SIG-M5 treated with dmso at 0.1 percent for 504 hours (cell line): ENCODE measurements around the gene SNTB2.
"Not testable (repeated sequence)": the region's sequence is repeated elsewhere in the genome, so short reads cannot be mapped to it uniquely, and the experiment has no call there.

ENCODE experiments used
- DNase-seq: peaks from one replicate; lab custom pipeline; 2025; ENCODE audit not compliant: unreplicated experiment; lab: John Stamatoyannopoulos, UW

The SNTB2 gene

DNA sequence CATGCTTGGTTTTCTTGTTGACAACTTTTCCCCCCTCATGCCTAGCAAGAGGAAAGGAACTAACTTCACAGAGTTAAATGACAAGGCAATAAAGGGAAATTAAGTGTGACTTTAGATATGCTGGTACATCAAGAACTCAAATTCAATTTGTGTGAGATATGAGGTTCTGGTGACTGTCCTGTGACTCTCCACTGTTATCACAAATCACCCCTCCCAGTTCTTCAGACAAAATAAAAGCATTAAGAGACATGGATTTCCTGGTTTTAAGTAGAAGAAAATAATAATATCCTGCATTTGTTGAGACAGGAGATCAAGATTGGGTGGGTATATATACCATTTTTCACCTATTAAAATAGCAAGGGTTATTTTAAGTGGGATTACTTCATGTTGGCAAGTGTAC is 46.2 kb downstream of the SNTB2 start:
- no peak for DNase-seq

DNA sequence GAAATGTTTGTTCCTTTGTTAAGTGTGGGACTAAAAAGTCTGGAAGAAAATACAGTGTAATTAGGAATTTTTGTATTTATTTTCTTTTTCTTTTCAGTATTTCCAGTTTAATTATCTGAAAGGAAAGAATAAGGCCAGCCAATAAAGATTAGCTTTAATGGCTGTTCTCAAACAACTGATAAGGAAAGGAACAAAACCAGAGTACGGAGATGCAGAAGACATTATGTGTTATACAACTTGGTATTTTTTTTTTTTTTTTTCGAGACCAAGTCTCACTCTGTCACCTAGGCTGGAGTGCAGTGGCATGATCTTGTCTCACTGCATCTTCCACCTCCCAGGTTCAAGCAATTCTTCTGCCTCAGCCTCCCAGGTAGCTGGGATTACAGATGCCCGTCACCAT is 47.5 kb downstream of the SNTB2 start:
- no peak for DNase-seq

DNA sequence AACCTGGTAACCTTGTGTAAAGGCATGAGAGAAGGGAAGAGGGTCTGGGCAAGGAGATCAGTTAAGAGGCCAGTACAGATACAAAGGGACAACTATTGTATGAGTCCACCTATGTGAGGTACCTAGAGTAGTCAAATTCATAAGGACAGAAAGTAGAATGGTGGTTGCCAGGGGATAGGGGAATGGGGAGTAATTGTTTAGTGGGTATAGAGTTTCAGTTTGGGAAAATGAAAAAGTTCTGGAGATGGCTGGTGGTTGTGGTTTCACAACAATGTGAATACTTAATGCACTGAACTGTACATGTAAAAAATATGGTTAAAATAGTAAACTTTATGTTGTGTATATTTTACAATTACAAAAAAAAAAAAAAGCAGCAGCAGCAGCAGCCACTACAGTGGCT is 49.4 kb downstream of the SNTB2 start:
- DNase-seq: no peak

DNA sequence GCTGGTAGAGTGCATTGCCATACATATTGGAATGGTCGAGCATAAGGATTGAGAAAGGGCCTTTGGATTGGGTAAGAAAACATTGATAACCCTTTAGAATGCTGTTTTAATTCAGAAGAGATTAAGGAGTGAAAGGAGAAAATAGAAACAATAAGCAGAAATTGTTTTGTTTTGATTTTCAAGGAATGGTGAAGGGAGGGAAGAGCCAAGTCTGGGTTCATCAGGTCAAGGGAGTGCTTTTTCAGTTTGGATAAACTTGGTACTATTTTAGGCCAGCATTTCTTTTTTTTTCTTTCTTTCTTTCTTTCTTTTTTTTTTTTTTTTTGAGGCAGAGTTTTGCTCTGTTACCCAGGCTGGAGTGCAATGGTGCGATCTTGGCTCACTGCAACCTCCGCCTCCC is 50.3 kb downstream of the SNTB2 start:
- no peak for DNase-seq

DNA sequence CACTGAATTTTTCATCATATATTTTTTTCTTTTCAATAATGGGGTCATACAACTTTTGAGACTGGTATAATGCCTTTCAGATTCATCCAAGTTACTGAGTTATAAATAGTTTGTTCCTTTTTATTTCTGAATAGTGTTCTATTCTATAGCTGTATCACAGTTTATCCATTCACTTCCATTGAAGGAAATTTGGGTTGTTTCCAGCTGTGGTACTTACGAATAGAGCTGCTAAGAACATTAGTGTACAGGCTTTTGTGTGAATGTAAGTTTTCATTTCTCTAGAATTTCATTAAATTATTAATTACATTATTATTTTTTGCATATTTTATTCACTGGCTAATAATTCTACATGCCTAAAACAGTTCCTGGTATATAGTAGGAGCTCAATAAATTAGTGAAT is 52.9 kb downstream of the SNTB2 start:
- no peak for DNase-seq

DNA sequence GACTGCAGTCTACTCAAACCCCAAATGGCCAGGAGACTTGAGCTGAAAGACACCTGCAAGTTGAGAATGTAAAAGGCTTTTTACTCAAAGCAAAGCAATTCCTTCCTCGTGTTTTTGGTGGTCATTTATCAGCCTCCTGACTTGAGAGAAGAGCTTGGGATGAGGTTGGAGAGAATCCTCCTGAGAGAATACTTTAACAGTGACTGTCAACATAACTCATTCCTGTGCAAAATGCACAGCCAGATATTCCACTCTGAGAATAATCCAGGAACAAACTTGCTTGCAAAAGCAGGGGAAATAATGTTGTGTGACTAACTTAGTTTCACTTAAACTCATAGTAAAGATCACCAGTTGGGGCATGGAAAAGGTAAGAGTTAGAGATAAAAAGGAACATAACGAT is 53.4 kb downstream of the SNTB2 start:
- DNase-seq: no peak

DNA sequence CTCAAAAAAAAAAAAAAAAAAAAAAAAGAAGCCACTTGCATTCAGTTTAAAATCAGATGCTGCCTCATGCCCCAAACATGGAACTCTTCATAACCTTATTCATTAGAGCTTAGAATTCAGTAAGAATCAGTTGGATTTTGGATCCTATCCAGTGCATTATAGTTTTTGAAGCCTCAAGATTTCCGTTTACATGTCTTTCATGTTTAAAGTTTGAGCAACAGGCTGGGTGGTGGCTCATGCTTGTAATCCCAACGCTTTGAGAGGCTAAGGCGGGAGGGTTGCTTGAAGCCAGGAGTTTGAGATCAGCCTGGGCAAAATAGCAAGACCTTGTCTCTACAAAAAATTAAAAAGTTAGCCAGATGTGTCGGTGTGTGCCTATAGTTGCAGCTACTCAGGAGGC is 55.0 kb downstream of the SNTB2 start:
- DNase-seq: no peak

DNA sequence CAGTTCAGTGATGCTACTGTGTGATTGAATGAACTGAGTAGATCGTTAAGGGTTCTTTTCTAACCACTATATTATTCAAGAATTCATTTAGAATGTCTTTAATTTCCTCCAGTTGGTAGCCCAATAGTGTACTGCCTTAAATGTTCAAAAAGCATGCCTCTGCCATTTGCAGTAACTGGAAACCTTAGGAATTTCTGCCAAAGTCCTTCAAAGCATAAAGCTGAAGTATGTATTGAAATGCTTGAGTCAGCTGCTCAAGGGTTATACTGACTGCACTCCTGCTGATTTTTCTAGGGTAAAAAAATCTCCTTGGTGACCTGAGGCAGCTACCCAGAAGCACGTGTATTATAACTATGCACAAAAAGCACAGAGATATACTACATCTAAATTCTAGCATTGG is 56.5 kb downstream of the SNTB2 start:
- no peak for DNase-seq

DNA sequence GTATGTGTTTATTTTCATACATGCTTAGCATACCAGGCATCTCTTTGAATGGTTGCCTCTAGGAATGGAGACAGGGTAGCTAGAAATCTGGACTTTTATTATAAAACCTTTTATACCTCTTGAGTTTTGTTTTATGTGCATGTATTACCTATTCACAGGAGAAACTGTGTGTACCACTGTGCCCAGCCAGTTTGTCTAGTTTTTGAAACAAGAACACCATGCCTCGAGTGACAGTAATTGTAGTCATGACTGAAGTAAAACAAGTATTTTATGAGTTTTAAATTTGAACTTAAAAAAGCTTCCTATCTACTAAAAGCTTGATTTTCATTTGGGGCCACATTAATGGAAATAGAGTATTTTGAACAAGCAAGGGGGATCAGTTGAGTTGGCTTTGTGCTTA is 57.4 kb downstream of the SNTB2 start:
- DNase-seq: no peak

DNA sequence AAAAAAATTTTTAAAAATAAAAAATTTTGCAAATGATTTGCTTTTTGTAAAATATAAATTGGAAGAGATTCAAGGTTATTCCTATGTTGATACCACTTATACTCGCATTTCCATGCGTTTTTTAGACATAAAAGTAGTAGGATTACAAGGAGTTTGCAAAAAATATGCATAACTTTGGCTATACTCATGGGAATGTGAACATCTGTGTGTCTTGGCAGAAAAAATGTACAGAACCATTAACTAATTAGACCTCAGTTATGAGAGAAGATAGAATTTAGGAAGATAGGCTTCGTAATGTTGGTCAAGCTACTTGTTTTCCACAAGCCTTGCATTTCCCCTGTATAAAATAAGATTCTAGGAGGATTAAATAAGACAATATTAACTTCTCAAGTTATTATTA is 63.1 kb downstream of the SNTB2 start:
- DNase-seq: no peak

DNA sequence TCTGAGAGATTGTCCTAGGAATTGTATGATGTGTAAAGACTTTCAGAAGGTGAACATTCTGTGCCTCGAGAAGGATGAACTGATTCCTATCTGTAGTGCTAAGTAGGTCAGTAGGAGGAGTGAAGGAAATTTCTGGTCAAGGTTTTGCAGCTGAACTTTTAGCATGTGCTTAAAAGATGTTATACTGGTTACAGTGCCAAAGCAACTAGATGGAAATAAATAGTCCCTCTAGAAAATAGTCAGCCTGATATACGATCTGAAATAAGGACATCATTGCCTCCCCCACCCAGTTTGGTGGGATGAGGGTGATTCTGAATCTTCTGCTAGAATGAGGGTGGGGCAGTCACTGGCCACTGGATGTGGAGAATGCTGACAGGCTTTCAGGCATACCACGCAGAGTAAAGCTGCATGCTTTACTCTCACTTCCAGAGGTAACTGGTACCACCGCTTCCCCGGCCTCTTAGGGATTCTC is 66.9 kb downstream of the SNTB2 start:
- DNase-seq: no peak

DNA sequence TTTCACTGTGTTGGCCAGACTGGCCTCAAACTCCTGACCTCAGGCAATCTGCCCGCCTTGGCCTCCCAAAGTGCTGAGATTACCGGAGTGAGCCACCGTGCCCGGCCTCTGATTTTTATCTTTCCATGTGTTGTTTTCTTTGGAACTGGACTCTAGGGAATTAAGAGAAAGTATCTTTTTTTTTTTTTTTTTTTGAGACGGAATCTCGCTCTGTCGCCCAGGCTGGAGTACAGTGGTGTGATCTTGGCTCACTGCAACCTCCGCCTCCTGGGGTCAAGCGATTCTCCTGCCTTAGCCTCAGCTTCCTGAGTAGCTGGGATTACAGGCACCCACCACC is 72.4 kb downstream of the SNTB2 start:
- not testable (repeated sequence) for DNase-seq

DNA sequence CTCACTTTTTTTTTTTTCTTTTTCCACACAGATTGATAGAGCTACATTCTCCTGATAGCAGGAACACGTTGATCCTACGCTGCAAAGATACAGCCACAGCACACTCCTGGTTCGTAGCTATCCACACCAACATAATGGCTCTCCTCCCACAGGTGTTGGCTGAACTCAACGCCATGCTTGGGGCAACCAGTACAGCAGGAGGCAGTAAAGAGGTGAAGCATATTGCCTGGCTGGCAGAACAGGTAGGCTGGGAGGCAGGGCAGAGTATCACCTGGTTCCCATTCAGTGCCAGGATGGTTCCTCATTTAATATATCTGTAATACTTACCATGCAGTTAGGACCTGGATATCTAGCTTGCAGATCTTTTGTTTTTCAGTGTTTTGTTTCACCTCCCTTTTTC is 73.1 kb downstream of the SNTB2 start:
- no peak for DNase-seq

DNA sequence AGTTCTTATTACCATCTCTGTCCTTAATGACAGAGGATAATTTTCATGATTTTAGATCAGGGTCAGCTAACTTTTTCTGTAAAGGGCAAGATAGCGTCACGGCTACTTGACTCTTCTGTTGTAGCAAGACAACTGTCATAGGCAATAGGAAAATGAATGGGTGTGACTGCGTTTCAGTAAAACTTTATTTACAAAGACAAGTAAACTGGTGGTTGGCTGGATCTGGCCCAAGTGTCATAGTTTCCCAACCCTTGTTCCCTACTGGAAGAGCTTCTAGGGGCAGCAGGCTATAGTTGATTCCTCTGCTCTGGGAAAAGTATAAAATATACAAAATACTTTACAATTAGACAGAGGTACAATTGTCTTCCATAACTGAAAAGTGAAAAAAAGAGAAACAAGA is 73.5 kb downstream of the SNTB2 start:
- DNase-seq: no peak

DNA sequence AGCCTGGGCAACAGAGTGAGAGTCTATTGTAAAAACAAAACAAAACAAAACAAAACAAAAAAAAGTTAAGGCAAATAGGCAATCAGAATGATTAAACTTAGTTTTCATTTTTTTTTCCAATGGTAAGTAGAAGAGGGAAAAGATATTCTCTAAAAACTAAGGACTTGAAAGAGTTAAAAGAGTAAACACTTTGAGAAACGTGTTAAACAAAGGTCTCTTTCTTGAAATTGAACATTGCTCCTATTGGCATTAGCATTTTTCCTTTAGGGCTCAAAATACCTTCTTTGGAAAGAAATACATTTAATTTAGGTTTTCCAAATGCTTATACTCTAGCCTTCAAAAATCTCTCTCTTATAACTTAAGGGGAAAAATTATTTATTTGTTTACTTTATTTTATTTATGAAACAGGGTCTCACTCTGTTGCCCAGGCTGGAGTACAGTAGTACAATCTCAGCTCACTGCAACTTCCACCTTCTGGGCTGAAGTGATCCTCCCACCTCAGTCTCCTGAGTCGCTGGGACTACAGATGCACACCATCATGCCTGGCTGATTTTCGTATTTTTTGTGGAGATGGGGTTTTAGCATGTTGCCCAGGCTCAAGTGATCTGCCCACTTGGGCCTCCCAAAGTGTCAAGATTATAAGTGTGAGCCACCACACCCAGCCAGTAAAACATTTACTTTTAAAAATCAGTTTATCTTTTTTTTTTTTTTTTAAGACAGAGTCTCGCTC is 79.5 kb downstream of the SNTB2 start:
- no peak for DNase-seq

DNA sequence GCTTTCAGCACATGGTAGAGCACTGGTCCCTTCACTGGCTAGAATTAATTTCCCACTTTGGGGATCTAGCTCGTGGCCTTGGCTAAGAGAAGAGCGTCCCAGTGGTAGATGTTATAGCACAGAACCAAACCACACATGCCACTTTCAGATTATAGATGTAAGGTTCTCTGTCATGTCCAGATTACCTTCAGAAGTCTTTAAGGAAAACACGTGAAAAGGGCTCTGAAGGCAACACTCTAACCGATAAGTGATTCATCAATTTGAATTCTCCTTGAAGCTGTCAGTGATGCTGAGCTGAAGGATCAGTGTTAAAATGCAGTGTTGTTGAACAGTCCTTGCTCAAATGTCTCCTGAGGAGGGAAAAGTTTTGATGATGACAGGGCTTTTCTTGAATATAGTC is 80.7 kb downstream of the SNTB2 start:
- no peak for DNase-seq

DNA sequence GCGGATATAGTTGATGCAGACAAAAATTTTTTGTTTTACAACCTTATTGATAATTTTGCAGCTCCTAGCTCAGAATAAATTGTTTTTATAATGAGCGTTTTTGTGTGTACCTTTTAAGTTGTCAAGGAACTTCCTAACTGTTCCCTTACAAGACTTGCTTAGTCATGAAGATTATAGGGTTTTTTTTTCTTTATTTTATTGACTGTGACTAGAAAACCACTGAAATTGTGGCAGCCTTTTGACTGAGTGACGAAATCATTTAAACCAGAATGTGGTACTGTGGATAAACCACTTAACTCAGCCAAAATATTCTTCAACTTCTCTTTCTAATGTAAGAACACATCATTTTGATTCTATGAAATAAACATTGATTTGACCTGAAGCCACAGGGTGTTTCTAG is 83.4 kb downstream of the SNTB2 start:
- DNase-seq: peak; percentile 47

DNA sequence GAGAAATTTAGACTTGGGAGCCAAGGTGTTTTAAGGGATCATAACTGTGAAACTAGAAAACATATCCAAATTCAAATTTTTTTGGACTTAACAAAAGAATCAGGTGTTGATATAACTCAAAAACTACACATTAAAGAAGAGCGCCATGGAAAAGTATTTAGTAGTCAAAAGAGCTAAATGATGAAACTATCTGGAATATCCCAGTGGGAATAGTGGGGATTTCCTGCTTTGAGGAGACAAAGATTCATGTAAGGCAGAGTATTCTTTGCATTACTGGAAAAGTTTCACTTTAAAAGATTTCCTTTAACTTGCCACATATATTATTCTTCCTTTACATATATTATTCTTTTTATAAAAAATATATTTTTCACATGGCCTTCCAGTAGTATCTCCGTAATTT is 83.9 kb downstream of the SNTB2 start:
- no peak for DNase-seq

DNA sequence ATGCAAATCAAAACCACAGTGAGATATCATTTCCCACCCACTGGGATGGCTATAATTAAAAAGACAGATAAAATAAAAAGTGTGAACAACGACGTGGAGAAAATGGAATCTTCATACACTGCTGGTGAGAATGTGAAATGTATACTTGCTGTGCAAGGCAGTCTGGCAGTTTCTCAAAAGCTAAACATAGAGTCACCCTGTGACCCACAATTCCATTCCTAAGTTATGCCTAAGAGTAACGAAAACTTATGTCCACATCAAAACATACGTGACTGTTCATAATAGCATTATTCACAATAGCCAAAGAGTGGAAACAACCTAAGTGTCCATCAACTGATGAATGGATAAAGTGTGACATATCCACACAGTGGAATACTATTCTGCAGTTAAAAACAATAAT is 86.0 kb downstream of the SNTB2 start:
- DNase-seq: no peak

DNA sequence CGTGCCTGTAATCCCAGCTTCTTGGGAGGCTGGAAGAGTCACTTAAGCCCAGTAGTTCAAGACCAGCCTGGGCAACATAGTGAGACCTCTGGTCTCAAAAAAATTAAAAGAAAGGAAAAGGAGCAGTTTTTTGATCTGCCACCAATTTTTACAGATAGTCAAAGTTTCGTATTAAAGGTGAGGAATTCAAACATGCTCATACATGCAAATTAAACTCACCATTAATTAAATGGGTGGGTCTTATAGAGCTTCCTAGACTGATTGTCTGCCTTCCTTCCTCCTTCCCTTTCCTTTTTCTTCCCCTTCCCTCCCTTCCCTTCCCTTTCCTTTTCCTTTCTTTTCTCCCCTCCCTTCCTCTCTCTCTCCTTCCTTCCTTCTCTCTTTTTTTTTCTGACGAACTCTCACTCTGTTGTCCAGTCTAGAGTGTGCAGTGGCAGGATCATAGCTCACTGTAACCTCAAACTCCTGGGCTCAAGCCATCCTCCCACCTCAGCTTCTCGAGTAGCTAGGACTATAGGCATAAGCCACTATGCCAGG is 87.8 kb downstream of the SNTB2 start:
- DNase-seq: no peak

DNA sequence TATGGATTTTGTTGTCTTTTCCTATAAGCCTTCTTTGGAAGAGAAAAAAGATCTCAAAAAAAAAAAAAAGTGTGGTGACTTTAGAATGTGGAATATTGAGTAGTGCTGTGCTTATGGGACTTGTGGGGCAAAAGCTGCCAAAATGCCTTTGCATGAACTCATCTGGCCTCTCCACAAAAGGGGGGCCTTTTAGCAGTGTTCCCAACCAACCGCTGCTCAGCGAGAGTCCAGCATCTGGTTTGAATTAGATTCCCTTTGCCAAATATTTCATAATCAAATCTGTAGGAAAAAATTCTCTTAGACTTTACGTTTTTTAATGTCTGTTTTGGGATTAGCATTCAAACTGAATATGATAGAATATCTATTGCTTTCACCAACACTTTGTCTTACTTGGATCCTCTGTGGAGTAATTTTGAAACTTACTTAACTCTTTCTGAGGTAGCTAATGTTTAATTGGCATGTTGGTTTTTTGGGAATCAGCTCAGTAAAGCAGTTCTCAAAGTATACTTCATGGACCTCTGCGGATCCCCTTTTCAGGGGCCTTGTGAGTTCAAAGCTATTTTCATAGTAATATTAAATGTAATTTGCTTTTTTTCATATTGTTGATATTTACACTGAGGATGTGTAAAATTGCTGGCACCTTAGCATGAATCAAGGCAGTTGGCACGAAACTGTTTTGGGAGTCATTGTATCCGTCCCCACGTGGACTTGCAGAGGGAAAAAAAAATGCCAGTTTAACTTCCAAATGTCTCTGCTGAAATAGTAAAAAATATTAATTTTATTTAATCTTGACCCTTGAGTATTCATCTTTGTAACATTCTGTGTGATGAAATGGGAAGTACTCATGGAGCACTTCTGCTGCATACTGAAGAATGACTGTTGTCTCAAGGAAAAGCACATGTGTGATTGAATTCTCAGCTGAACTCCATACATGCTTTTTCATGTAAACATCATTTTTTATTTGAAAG is 89.5 kb downstream of the SNTB2 start:
- DNase-seq: no peak

DNA sequence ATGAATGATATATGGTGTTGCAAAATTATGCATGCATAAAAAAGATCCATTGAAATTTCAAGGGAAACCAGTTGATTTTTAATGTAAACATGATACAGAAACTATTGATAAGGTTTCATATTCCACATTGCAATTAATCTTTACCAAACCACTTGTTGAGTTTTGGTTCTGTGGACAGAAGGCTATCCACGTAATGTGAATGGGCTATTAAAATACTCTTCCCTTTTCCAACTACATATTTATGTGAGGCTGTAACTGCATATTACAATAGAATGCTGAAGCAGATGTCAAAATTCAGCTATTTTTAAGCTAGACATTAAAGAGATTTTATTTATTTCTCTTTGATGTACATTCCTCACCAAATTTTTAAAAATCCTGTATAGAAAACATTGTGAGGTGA is 90.4 kb downstream of the SNTB2 start:
- DNase-seq: no peak
